Stimulated activated CD4-positive, alpha-beta T cell treated with anti-CD3 and anti-CD28 coated beads, Interleukin-1b, Interleukin-23, amount 100 ng/mL, for 48 hours (primary cell): ENCODE measurements around the gene UGT1A4.

Experiments used
- DNase-seq: peaks from one replicate; pipeline ENCODE4 v3.0.0-alpha.2; 2020

UGT1A4 gene

GRCh38 chr2:233792720-233793119 lies 74.2 kb downstream of the UGT1A4 start:
- DNase-seq, result no peak

GRCh38 chr2:233793465-233794127 lies 75.1 kb downstream of the UGT1A4 start:
- DNase-seq, result no peak

DNA sequence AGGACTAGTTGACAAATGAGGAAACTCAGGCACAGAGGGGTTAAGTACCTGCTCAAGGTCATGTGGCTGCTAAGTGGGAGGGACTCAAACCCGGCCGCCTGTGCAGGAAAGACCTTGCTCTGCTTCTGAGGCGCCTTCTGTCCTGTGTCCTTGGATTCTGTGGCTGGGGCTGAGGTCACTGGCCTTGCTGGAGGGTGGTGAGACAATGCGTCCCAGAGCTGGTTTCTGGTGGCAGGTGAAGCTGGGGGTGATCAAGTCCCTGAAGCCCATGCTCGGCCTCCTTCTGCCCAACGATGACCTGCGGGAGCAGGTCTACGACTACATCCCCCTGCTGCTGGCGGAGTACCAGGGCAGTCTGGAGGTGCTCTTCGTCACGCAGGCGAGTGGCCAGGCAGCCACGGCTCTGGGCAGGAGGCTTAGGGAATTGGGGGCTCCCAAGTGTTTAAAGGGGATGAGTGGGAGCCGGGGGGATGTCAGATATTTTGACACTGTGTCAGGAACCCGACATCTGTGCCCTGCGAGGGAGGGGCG lies 75.7 kb downstream of the UGT1A4 start:
- DNase-seq, result no peak

DNA sequence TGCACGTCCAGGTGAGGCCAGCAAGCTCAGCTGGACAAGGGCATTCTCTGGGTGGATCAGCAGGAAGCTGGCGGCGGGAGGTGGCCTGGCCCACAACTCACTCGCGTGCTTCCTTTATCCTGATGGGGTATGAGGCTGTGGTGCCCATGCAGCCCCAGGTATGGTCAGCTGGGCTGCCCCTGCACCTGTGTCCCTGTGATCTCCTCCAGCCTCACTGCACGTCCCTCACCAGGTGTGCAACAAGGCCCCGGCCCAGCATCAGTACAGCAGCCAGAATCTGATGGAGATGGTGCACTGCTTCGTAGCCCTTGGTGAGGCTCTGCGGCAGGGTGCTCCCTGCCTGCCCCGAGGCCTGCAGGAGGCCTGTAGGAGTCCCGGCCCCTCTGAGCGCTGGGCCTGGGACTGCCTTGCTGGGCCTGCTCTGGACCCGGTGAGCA lies 77.2 kb downstream of the UGT1A4 start:
- no peak for DNase-seq

- DNase-seq, result no peak
Observed at GRCh38 chr2:233796254-233796653, 77.7 kb downstream of the UGT1A4 start.

DNA sequence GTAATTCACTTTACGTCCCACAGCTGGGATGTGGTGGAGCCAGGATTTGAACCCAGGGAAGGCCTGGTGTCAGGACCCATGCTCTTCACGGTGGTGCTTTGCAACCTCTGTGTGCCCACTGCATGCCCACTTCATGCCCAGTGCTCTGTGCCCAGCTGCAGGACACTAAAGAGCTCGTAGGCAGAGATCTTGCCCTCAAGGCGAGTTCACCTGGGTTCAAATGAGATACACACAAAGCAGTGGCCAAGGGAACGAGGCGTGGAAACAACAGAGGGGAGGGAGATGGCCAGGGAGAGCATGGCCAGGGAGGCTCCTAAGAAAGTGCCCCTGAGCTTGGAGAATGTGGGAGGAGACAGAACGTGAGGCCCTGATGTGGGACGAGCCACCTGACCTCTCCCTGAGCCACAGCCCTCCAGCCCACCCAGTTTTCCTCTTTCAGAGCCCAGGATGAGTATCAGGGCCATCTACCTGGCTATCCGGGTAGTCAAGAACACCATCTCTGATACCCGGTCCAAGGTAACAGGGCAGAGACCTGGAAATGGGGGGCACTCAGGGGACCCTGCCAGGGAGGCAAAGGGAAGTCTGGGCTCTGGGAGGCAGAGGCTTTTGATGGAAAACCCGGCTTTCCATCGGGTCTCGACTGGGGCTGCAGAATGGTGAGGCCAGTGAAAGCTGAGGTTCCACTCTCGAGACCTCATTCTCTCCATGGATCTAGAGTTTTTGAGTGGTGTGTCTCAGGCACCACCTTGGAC lies 80.0 kb downstream of the UGT1A4 start:
- DNase-seq, result no peak

DNA sequence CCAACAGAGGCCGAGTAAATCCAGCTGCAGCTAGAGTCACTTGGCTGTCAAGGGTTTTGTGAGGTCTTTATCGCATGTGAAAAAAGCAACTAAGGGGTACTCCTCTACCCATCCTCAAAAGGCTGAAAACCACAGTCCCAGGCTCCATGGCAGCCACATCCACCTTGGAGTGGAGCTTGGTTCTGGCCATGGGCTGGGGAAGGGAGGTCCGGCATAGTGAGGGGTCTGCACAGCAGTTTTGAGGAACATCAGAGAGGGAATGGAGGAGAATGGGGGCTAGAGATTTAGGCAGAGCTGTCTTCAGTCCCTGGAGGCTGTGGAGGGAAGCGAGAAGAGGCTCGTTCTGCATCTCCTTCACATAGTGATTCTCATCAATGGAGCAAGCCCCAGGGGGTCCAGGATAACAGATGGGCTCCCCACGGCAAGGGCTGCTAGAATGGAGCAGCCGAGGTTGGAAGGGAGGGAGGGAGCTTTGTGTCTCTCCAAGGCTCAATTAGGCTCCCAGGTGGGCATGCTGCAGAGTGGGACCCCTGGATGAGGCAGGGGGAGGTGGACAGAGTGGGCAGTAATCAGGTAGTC lies 80.6 kb downstream of the UGT1A4 start:
- no peak for DNase-seq

- DNase-seq, result no peak
Observed at GRCh38 chr2:233799716-233800115, 81.2 kb downstream of the UGT1A4 start.

- no peak for DNase-seq
Observed at GRCh38 chr2:233800208-233800607, 81.7 kb downstream of the UGT1A4 start.

- no peak for DNase-seq
Observed at GRCh38 chr2:233801357-233802131, 83.0 kb downstream of the UGT1A4 start.

DNA sequence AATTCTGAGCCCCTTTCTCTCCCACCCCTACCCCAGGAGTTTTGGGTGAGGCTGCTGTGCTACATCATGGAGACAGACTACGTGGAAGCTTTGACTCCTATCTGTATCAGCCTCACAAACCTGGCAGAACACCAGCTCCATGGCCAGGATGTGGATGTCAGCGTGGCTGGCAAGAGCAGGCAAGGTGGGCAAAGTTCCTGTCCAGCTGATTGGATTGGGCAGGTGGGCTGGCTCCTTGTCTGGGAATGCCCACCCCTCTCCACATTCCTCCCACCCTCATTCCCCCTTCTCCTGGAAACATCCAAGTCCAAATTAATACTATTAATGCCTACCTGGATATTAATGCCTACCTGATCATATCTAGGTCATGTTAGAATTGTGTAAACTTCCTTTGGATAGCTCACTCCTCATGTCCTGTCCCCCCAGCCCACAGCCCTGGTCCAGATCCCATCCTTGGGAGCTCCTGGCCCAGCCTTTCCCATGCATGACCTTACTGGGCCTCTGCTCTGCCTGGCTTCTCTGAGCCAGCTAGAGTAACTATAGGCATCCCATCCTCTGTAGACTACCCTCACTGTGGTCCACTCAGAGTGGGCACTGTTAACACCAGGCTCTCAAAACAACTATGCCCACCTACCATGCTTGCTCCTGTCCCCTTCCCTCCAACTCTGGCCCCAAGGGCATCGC lies 83.7 kb downstream of the UGT1A4 start:
- DNase-seq, result no peak

DNA sequence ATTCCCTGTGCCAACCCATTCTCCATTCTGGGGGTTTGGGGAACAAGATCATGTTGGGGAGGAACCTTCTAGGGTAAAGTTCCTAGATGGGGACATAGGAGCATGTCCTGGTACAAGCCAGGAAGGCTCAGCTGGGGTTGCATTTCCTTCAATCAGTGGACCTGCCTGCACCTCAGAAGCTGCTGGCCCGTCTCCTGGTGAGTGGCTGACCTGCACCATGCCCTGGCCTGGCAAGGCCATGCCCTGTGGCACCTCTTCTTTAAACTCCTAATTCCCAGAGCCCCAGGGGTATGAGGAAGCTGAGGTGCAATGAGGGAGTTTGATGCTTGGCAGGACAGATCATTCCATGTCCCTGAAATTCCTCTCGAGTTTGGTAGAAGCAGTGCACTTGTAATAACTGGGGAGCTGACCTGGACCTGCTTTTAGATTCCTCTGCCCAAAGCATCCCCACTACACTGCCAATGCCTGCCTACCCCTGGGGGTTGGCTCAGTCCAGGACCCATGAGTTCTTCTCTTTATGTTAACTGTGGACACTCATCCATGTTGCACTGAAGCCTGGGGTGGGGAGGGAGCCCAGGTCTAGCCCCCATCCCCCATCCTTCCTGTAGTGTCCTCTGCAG lies 84.9 kb downstream of the UGT1A4 start:
- no peak for DNase-seq

DNA sequence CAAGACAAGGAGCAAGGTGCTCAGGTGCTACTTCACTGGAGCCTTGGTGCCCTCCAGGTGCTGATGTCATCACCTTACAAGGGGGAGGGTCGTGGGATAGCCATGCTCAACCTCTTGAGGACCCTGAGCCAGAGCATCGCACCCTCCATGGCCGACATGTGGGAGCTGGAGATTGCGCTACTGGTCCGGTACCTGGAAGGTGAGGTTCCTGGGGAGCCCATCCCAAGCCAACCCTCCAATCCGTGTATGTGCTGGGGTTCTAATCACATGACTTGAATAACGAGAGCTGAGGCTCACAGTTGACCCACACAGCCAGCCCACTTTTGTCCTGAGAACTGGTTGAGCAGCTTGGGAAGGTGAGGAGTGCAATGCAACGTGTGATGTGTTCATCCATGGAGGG lies 85.5 kb downstream of the UGT1A4 start:
- DNase-seq, result no peak

DNA sequence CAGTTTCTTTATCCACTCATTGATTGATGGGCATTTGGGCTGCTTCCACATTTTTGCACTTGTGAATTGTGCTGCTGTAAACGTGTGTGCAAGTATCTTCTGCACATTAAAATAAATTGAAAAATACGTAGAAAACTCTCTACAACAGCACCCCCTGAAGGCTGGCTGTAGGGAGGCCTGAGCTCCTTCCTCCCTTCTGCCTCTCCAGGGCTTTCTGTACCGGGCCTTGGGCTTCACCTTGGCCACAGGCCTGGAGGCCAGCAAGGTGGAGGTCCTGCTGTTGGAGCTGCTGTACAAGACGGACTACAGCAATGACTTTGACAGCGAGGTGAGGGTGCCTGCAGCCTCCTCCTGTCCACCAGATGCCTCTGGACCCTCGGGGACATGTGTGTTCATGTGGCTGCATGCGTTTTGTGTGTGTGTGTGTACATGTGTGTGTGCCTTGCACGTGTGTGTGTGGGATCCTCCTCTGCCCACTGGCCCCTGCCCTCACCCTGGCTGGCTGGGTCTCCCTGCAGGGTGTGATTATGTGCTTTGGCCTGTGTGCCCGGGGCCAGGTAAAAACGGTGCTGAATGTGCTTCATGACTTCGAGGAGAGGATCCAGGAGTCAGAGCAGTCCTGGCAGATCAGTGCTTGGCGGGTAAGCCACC lies 88.8 kb downstream of the UGT1A4 start:
- DNase-seq, result no peak

- DNase-seq, result no peak
Observed at GRCh38 chr2:233807966-233808935, 89.7 kb downstream of the UGT1A4 start.

- DNase-seq, result no peak
Observed at GRCh38 chr2:233810385-233810784, 91.8 kb downstream of the UGT1A4 start.

- no peak for DNase-seq
Observed at GRCh38 chr2:233811087-233811486, 92.6 kb downstream of the UGT1A4 start.

DNA sequence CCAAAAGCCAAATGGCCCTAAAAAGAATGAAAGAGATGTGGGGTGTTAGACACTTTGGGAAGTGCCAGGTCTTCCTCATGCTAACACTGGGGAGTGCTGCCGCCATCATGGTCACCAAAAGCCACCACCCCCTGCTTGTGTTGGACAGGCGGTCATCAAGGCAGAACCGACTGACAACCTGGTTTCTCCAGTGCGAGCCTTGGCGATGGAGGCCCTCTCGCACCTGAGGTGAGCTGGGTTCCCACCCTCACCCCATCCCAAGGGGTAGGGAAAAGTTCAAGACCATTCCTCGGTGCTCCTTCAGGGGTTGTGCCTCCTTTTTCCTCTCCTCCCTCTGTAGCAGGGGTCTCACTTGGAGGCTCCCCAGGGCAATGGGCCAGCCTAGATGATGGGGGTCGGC lies 93.2 kb downstream of the UGT1A4 start:
- no peak for DNase-seq

GRCh38 chr2:233813236-233814055 lies 94.9 kb downstream of the UGT1A4 start:
- DNase-seq, result no peak
